C4-2B (cell line): ENCODE data around the gene ZNF619.

Source experiments
- ZFX ChIP-seq: fragments of 450-650 bp; IDR thresholded peaks from 2 replicates; pipeline ENCODE4 v1.6.1; 2017
- TF ChIP-seq, protein P1 (sequence below): fragments of 450-650 bp; conservative IDR thresholded peaks from 2 replicates; pipeline ENCODE4 v1.5.1; 2017; ENCODE audit warnings: mild to moderate bottlenecking

DNA sequence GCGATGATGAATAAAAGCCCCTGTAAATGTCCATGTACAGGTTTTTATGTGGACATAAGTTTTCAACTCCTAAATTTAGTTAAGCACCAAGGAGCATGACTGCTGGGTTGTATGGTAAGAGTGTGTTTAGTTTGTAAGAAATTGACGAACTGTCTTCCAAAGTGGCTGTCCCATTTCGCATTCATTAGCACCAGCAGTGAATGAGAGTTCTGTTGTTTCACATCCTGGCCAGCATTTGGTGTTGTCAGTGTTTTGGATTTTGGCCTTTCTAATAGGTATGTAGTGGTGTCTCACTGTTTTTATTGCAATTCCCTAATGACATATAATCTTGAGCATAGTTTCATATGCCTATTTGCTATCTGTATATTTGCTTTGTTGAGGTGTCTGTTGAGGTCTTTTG is 51.5 kb downstream of the ZNF619 start:
- TF ChIP-seq, protein P1, sequence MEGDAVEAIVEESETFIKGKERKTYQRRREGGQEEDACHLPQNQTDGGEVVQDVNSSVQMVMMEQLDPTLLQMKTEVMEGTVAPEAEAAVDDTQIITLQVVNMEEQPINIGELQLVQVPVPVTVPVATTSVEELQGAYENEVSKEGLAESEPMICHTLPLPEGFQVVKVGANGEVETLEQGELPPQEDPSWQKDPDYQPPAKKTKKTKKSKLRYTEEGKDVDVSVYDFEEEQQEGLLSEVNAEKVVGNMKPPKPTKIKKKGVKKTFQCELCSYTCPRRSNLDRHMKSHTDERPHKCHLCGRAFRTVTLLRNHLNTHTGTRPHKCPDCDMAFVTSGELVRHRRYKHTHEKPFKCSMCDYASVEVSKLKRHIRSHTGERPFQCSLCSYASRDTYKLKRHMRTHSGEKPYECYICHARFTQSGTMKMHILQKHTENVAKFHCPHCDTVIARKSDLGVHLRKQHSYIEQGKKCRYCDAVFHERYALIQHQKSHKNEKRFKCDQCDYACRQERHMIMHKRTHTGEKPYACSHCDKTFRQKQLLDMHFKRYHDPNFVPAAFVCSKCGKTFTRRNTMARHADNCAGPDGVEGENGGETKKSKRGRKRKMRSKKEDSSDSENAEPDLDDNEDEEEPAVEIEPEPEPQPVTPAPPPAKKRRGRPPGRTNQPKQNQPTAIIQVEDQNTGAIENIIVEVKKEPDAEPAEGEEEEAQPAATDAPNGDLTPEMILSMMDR = no peak
- no peak for TF ChIP-seq ZFX
